Stimulated activated CD4-positive, alpha-beta T cell treated with anti-CD3 and anti-CD28 coated beads, Interleukin-1b, Interleukin-23, amount 100 ng/mL, for 24 hours (primary cell): ENCODE data around the gene PLPP4.

Experiments used
- DNase-seq, 4 experiments: peaks; one replicate each; pipeline ENCODE4 v3.0.0-alpha.2; 2020; ENCODE audit warnings: low read depth in 4 of 4, low spot score in 1 of 4

The PLPP4 gene

GRCh38 chr10:120456626-120457430, at the start of gene PLPP4:
Gene PLPP4 (plus strand): TSS chr10:120457227. CDS start chr10:120457306, 79 bp downstream.
- no peak for DNase-seq

- DNase-seq = no peak
Observed at GRCh38 chr10:120409816-120410215, 47.2 kb upstream of the PLPP4 start.

GRCh38 chr10:120414946-120415345, 42.1 kb upstream of the PLPP4 start:
- no peak for DNase-seq

GRCh38 chr10:120415709-120416330, 41.2 kb upstream of the PLPP4 start:
- DNase-seq = no peak

GRCh38 chr10:120420421-120420820, 36.6 kb upstream of the PLPP4 start:
- DNase-seq = no peak

- DNase-seq = no peak
Observed at GRCh38 chr10:120421250-120421649, 35.8 kb upstream of the PLPP4 start.

- no peak for DNase-seq
Observed at GRCh38 chr10:120422457-120422856, 34.6 kb upstream of the PLPP4 start.

- DNase-seq = peak in 1 of 4 experiments; percentile 5
Observed at GRCh38 chr10:120423431-120424197, 33.4 kb upstream of the PLPP4 start.

- no peak for DNase-seq
Observed at GRCh38 chr10:120424198-120424464, 32.9 kb upstream of the PLPP4 start.

GRCh38 chr10:120426306-120426705, 30.7 kb upstream of the PLPP4 start:
- no peak for DNase-seq

GRCh38 chr10:120428754-120429153, 28.3 kb upstream of the PLPP4 start:
- DNase-seq = no peak

- no peak for DNase-seq
Observed at GRCh38 chr10:120429395-120429794, 27.6 kb upstream of the PLPP4 start.

GRCh38 chr10:120431251-120431651, 25.8 kb upstream of the PLPP4 start:
- DNase-seq = no peak

GRCh38 chr10:120432209-120432608, 24.8 kb upstream of the PLPP4 start:
- no peak for DNase-seq

- no peak for DNase-seq
Observed at GRCh38 chr10:120433141-120433540, 23.9 kb upstream of the PLPP4 start.

GRCh38 chr10:120436439-120437112, 20.5 kb upstream of the PLPP4 start:
- no peak for DNase-seq

- DNase-seq = no peak
Observed at GRCh38 chr10:120437541-120437940, 19.5 kb upstream of the PLPP4 start.

- no peak for DNase-seq
Observed at GRCh38 chr10:120451968-120452367, 5.1 kb upstream of the PLPP4 start.

- DNase-seq = no peak
Observed at GRCh38 chr10:120453319-120453718, 3.7 kb upstream of the PLPP4 start.

GRCh38 chr10:120453886-120454285, 3.1 kb upstream of the PLPP4 start:
- DNase-seq = no peak

GRCh38 chr10:120455004-120455403, 2.0 kb upstream of the PLPP4 start:
- DNase-seq = no peak

GRCh38 chr10:120455606-120456005, 1.4 kb upstream of the PLPP4 start:
- DNase-seq = no peak
